SK-N-SH treated with all-trans-retinoic acid at 6 μM for 48 hours (cell line): ENCODE data around the gene LARGE1.

ENCODE experiments used
- ATAC-seq: fragments of 200-7000 bp; cut with Tn5 transposase; 3 replicates; pipeline ENCODE4 v1.9.1; 2020; ENCODE audit warnings: mild to moderate bottlenecking, moderate library complexity
- CSDC2 ChIP-seq: fragments of 250-450 bp; sonication (Bioruptor Pico); IDR thresholded peaks from 2 replicates; pipeline ENCODE4 v1.5.0; 2020; ENCODE audit warnings: mild to moderate bottlenecking, moderate library complexity
- ESRRG ChIP-seq: fragments of 250-450 bp; sonication (Bioruptor Pico); IDR thresholded peaks from 2 replicates; pipeline ENCODE4 v1.6.1; 2021; ENCODE audit warnings: mild to moderate bottlenecking
- GLIS3 ChIP-seq: fragments of 250-450 bp; sonication (Bioruptor Pico); IDR thresholded peaks from 2 replicates; pipeline ENCODE4 v1.5.0; 2020; ENCODE audit warnings: mild to moderate bottlenecking, moderate library complexity
- ISL1 ChIP-seq: fragments of 250-450 bp; sonication (Bioruptor Pico); IDR thresholded peaks from 2 replicates; pipeline ENCODE4 v2.1.2; 2022; ENCODE audit warnings: mild to moderate bottlenecking, moderate library complexity
- PPARA ChIP-seq: fragments of 250-450 bp; sonication (Bioruptor Pico); IDR thresholded peaks from 2 replicates; pipeline ENCODE4 v1.5.0; 2020; ENCODE audit warnings: mild to moderate bottlenecking, borderline replicate concordance
- RARB ChIP-seq: fragments of 250-450 bp; sonication (Bioruptor Pico); IDR thresholded peaks from 2 replicates; pipeline ENCODE4 v1.8.0; 2021; ENCODE audit warnings: mild to moderate bottlenecking, moderate library complexity
- SNAI2 ChIP-seq: fragments of 250-450 bp; sonication (Bioruptor Pico); IDR thresholded peaks from 2 replicates; pipeline ENCODE4 v1.5.0; 2020; ENCODE audit warnings: mild to moderate bottlenecking, moderate library complexity
- TCF4 ChIP-seq: fragments of 250-450 bp; sonication (Bioruptor Pico); IDR thresholded peaks from 2 replicates; pipeline ENCODE4 v1.8.0; 2021; ENCODE audit warnings: mild to moderate bottlenecking, moderate library complexity, borderline replicate concordance
- TOX ChIP-seq: fragments of 250-450 bp; sonication (Bioruptor Pico); IDR thresholded peaks from 2 replicates; pipeline ENCODE4 v1.8.0; 2021; ENCODE audit warnings: mild to moderate bottlenecking, moderate library complexity, borderline replicate concordance
- ZC3H10 ChIP-seq: fragments of 250-450 bp; sonication (Bioruptor Pico); IDR thresholded peaks from 2 replicates; pipeline ENCODE4 v1.5.1; 2021; ENCODE audit warnings: mild to moderate bottlenecking, moderate library complexity
- ZFP3 ChIP-seq: fragments of 250-450 bp; sonication (Bioruptor Pico); IDR thresholded peaks from 2 replicates; pipeline ENCODE4 v1.5.0; 2020; ENCODE audit warnings: mild to moderate bottlenecking, moderate library complexity
- ZNF70 ChIP-seq: fragments of 450-650 bp; formaldehyde crosslinking; IDR thresholded peaks from 2 replicates; pipeline ENCODE4 v1.5.0; 2020; ENCODE audit warnings: mild to moderate bottlenecking, moderate library complexity
- ZNF8 ChIP-seq: fragments of 450-650 bp; formaldehyde crosslinking; IDR thresholded peaks from 2 replicates; pipeline ENCODE4 v1.5.0; 2020; ENCODE audit warnings: mild to moderate bottlenecking, moderate library complexity
- TF ChIP-seq, protein P1 (sequence below): fragments of 250-450 bp; sonication (Bioruptor Pico); IDR thresholded peaks from 2 replicates; pipeline ENCODE4 v1.8.0; 2021; ENCODE audit warnings: low read depth, mild to moderate bottlenecking, moderate library complexity, borderline replicate concordance
- TF ChIP-seq, protein P2 (sequence below): fragments of 250-450 bp; sonication (Bioruptor Pico); IDR thresholded peaks from 2 replicates; pipeline ENCODE4 v1.5.1; 2020; ENCODE audit warnings: low read depth, mild to moderate bottlenecking, moderate library complexity
- TF ChIP-seq, protein P3 (sequence below): fragments of 250-450 bp; sonication (Bioruptor Pico); IDR thresholded peaks from 2 replicates; pipeline ENCODE4 v1.5.0; 2020; ENCODE audit warnings: mild to moderate bottlenecking, moderate library complexity
- TF ChIP-seq, protein P4 (sequence below): fragments of 250-450 bp; sonication (Bioruptor Pico); IDR thresholded peaks from 2 replicates; pipeline ENCODE4 v1.8.0; 2020; ENCODE audit warnings: mild to moderate bottlenecking, moderate library complexity, borderline replicate concordance
- TF ChIP-seq, protein P5 (sequence below): fragments of 250-450 bp; sonication (Bioruptor Pico); IDR thresholded peaks from 2 replicates; pipeline ENCODE4 v1.5.1; 2021; ENCODE audit warnings: mild to moderate bottlenecking, moderate library complexity

The LARGE1 gene

DNA sequence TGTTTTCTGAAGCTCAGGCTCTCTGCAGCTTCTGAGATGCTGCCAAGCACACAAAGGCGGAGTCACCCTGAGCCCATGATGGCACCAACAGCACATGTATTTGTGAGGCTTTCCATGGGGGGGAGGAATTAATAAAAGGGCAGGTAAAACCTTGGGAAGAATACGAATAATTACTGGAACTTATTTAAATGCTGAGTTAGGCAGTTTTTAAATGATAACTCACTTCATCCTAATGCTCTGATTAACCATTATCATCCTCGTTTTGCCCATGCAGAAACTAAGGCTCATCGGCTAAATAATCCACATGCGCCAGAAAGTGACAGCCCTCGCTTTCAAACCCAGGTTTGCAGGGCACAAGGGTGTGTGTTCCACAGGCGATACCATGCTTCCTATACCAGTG, 35.4 kb downstream of the LARGE1 start:
- TF ChIP-seq, protein P1, sequence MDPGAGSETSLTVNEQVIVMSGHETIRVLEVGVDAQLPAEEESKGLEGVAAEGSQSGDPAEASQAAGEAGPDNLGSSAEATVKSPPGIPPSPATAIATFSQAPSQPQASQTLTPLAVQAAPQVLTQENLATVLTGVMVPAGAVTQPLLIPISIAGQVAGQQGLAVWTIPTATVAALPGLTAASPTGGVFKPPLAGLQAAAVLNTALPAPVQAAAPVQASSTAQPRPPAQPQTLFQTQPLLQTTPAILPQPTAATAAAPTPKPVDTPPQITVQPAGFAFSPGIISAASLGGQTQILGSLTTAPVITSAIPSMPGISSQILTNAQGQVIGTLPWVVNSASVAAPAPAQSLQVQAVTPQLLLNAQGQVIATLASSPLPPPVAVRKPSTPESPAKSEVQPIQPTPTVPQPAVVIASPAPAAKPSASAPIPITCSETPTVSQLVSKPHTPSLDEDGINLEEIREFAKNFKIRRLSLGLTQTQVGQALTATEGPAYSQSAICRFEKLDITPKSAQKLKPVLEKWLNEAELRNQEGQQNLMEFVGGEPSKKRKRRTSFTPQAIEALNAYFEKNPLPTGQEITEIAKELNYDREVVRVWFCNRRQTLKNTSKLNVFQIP (CRISPR knock-in tag) = no peak
- TF ChIP-seq, protein P2, sequence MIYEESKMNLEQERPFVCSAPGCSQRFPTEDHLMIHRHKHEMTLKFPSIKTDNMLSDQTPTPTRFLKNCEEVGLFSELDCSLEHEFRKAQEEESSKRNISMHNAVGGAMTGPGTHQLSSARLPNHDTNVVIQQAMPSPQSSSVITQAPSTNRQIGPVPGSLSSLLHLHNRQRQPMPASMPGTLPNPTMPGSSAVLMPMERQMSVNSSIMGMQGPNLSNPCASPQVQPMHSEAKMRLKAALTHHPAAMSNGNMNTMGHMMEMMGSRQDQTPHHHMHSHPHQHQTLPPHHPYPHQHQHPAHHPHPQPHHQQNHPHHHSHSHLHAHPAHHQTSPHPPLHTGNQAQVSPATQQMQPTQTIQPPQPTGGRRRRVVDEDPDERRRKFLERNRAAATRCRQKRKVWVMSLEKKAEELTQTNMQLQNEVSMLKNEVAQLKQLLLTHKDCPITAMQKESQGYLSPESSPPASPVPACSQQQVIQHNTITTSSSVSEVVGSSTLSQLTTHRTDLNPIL (CRISPR knock-in tag) = no peak
- TF ChIP-seq, protein P3, sequence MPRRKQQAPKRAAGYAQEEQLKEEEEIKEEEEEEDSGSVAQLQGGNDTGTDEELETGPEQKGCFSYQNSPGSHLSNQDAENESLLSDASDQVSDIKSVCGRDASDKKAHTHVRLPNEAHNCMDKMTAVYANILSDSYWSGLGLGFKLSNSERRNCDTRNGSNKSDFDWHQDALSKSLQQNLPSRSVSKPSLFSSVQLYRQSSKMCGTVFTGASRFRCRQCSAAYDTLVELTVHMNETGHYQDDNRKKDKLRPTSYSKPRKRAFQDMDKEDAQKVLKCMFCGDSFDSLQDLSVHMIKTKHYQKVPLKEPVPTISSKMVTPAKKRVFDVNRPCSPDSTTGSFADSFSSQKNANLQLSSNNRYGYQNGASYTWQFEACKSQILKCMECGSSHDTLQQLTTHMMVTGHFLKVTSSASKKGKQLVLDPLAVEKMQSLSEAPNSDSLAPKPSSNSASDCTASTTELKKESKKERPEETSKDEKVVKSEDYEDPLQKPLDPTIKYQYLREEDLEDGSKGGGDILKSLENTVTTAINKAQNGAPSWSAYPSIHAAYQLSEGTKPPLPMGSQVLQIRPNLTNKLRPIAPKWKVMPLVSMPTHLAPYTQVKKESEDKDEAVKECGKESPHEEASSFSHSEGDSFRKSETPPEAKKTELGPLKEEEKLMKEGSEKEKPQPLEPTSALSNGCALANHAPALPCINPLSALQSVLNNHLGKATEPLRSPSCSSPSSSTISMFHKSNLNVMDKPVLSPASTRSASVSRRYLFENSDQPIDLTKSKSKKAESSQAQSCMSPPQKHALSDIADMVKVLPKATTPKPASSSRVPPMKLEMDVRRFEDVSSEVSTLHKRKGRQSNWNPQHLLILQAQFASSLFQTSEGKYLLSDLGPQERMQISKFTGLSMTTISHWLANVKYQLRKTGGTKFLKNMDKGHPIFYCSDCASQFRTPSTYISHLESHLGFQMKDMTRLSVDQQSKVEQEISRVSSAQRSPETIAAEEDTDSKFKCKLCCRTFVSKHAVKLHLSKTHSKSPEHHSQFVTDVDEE (CRISPR knock-in tag) = no peak
- TF ChIP-seq ZNF8 (CRISPR knock-in tag) (no peak), ISL1 (CRISPR knock-in tag) (no peak)
- ATAC-seq = no peak

DNA sequence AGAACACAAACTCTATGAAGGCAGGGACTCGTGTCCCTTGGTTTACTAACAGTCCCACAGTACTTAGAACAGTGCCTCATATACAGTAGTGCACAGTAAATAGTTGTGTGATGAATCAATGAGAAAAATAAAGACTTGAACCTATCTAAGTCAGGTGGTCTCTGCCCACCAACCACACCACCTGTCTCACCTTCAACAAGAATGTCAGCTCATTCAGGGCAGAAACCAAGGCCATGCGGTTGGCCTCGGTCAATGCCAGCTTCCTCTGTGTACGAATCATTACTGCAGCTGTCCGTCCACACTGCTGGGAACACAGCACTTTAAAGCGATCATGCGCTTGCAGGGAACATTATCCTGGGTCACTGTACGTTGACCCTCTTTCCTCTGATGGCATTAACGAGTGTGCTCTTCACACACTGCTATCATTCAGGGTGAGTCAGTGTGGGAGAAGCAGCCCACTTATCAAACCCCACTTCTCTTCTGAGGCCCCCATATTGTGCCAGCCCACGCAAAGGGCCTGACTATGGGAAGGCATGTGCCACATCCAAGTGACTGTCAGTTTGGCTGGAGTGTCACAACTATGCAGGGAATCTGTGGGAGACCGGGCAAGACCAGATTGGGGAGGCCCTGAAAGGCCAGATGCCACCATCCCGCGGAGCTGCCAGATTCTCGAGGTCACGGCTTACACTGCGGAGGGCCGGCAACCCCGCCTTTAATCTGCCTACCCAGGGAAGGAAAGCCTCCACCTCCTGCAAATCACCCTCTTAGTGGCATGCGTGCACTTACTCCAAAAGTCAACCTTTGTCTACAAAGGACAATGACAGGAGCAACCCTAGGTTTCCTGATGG, 36.1 kb downstream of the LARGE1 start:
- ATAC-seq = no peak
- TF ChIP-seq RARB (CRISPR knock-in tag) (no peak), ZNF70 (CRISPR knock-in tag) (no peak), SNAI2 (CRISPR knock-in tag) (no peak), GLIS3 (CRISPR knock-in tag) (no peak), ESRRG (CRISPR knock-in tag) (no peak), ZFP3 (no peak), PPARA (CRISPR knock-in tag) (no peak), ZC3H10 (no peak)
- TF ChIP-seq, protein P4, sequence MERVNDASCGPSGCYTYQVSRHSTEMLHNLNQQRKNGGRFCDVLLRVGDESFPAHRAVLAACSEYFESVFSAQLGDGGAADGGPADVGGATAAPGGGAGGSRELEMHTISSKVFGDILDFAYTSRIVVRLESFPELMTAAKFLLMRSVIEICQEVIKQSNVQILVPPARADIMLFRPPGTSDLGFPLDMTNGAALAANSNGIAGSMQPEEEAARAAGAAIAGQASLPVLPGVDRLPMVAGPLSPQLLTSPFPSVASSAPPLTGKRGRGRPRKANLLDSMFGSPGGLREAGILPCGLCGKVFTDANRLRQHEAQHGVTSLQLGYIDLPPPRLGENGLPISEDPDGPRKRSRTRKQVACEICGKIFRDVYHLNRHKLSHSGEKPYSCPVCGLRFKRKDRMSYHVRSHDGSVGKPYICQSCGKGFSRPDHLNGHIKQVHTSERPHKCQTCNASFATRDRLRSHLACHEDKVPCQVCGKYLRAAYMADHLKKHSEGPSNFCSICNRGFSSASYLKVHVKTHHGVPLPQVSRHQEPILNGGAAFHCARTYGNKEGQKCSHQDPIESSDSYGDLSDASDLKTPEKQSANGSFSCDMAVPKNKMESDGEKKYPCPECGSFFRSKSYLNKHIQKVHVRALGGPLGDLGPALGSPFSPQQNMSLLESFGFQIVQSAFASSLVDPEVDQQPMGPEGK (CRISPR knock-in tag) = no peak
- TF ChIP-seq, protein P5, sequence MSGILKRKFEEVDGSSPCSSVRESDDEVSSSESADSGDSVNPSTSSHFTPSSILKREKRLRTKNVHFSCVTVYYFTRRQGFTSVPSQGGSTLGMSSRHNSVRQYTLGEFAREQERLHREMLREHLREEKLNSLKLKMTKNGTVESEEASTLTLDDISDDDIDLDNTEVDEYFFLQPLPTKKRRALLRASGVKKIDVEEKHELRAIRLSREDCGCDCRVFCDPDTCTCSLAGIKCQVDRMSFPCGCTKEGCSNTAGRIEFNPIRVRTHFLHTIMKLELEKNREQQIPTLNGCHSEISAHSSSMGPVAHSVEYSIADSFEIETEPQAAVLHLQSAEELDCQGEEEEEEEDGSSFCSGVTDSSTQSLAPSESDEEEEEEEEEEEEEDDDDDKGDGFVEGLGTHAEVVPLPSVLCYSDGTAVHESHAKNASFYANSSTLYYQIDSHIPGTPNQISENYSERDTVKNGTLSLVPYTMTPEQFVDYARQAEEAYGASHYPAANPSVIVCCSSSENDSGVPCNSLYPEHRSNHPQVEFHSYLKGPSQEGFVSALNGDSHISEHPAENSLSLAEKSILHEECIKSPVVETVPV (CRISPR knock-in tag) = no peak

DNA sequence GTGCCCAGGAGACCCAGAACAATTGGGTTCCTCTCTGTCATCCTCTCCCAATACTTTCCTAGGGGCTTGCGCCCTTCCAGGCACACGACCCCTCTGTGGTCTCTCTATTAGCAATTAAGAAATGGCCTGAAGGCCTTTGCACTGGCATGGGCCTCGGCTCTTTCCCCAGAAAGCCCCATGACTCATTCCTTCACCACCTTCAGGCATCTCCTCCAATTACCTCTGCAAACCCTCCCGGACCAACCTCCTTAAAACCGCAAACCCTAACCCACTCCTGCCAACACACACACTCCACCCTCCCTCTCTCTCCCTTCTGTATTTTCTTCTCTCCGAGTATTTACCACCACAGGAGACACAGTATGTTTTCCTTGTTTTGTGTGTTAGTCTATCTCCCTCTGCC, 36.7 kb downstream of the LARGE1 start:
- no peak for TF ChIP-seq CSDC2 (CRISPR knock-in tag)
- no peak for TF ChIP-seq SNAI2 (CRISPR knock-in tag)
- TF ChIP-seq TCF4 = no peak
- TF ChIP-seq RARB (CRISPR knock-in tag) = no peak
- TF ChIP-seq, protein P4 (CRISPR knock-in tag) = no peak
- TF ChIP-seq, protein P5 (CRISPR knock-in tag) = no peak
- no peak for TF ChIP-seq TOX
- no peak for ATAC-seq
